HG02571 (cell line): Measurements from ENCODE around the gene SNX6.
A peak's percentile ranks its signal among the peaks of the same experiment; 100 is the strongest.
"Not testable (repeated sequence)": the region's sequence is repeated elsewhere in the genome, so short reads cannot be mapped to it uniquely, and the experiment has no call there.

ENCODE experiments used
- ATAC-seq: cut with Tn5 transposase; IDR thresholded peaks from one replicate; pipeline ENCODE4 v1.9.1; 2021; ENCODE audit warnings: mild to moderate bottlenecking, moderate library complexity; ENCODE audit not compliant: unreplicated experiment

The SNX6 gene

DNA sequence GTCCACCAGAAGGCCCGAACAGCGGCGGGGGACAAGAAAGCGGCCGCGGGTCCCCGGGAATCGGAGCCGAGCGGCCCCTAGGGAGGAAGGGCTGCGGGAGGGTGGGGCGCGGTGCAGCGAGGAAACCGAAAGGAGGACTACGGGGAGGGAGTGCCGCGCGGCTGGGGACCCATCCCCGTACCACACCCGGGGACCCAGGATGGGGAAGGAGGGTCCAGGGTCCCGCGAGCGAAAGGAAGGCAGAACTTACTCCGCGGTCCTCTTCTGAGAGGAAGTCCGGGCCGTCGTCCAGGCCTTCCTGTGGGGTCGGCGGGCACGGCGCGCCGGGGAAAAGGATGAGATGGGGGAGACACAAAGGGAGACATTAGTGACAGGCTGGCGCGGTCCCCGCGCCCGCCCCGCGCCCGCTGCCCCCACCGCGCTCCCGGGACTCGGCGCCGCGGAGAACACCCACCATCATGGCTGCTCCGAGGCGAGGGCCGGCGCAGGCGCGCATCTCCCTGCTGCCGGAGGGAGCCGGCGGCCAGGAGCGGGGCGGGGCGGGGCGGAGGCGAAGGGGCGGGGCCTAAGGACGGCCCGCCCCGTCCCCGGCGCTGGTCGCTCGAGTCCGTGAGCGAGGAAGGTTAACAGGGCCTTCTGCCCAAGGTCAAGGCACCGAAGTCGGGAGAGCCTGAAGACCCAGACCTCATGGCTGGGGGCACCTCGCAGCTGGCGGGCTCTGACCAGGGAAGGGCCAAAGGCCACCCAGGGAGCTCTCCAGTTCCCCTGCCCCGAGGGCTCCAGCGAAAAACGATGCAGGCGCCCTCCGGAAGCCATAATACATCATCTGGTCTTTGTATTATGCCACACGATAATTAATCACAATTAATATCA, at the start of gene SNX6:
TSS of gene SNX6 (minus strand) at position 492 of the 873 bp plus-strand sequence. CDS start at position 460, 32 bp downstream.
- peak; percentile 96 for ATAC-seq

DNA sequence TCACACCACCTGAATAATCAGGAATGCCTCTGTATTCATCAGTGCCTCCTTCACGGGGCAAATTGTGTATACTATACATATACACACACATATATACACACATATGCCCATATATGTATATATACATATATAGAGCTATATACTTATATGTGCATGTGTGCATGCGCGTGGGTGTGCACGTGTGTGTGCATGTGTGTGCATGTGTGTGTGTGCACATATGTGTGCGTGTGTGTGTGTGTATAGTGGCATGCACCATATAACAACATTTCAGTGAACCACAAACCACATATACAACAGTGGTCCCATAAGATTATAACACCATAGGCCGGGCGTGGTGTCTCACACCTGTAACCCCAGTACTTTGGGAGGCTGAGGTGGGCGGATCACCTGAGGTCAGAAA, 48.8 kb upstream of the SNX6 start:
- no peak for ATAC-seq

DNA sequence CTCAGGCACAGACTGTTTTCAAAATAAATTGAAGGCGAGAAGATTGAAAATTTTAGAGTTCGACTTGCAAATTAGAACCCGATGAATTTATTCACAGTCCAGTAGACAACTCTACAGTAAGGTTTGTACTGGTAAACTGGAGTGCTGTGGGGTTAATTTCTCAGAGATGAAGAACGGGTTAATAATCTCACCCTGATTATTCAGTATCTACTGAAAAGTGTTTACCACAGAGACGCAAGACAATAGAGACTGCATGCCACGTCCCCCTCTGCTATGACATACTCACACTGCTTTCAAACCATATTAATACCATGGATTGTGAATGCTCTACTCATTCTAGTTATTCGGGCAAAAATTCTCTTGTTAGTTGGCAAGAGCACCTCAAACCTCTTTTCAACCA, 48.4 kb upstream of the SNX6 start:
- no peak for ATAC-seq

DNA sequence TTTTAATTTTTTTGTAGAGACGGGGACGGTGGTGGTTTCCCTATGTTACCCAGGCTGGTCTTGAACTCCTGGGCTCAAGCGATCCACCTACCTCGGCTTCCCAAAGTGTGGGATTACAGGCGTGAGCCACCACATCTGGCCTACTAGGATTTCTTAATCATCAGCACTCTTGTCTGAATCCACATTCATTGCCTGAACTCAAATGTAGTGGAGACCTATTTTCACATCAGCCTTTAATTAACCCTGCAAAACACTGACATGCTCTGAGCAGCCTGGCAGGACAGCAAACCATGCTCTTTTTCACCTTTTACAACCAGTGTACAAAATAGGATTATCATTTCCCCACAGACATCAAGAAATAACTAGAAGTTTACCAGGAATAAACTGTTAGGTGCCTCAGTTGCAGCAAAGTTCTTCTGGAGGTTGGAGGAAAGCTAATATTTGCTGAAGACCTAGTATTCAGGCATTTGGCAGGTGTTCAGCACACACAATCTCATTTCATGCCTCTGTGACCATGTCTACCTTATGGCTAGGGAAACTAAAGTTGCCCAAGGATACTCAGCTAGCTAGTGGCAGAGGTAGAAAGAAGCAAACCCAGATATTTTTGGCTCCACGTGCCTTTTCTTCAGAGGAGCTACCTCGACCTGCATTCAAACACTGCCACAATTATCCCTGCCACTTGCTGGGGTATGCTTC, 46.7 kb upstream of the SNX6 start:
- no peak for ATAC-seq

DNA sequence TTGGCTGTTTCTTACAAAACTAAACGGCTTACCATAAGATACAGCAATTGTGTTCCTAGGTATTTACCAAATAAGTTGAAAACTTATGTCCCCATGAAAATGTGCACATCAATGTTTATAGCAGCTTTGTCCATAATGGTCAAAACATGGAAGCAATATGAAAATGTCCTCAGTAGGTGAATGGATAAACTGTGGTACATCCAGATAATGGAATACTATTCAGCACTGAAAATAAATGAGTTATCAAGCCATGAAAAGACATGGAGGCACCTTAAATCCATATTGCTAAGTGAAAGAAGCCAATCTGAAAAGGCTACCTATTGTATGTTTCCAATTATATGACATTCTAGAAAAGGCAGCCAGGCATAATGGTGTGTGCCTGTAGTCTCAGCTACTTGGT, 43.8 kb upstream of the SNX6 start:
- no peak for ATAC-seq

DNA sequence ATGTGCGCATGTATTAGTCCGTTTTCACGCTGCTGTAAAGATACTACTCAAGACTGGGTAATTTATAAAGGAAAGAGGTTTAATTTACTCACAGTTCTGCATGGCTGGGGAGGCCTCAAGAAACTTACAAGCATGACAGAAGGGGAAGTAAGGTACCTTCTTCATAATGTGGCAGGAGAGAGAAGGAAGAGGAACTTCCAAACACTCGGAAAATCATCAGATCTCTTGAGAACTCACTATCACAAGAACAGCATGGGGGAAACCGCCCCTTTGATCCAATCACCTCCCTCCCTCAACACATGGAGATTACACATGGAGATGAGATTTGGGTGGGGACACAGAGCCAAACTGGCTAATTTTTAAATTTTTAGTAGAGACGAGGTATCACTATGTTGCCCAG, 41.8 kb upstream of the SNX6 start:
- no peak for ATAC-seq

DNA sequence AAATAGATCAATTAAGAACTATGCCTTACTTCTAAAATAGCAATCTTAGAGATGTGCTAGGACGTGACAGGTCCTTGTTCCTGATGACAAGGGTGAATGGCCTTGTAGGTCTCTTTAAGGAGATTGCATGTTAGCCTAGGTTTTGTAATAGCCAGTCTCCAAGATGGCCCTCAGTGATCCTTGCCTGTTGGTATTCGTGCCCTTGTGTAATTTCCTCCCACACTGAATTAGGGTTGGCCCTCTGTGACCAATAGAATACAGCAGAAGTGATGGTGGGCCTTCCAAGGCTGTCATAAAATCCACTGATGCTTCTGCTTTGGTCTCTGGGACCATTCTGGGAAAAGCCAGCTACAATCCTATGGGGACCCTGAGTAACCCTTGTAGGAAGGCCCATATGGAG, 38.2 kb upstream of the SNX6 start:
- no peak for ATAC-seq

DNA sequence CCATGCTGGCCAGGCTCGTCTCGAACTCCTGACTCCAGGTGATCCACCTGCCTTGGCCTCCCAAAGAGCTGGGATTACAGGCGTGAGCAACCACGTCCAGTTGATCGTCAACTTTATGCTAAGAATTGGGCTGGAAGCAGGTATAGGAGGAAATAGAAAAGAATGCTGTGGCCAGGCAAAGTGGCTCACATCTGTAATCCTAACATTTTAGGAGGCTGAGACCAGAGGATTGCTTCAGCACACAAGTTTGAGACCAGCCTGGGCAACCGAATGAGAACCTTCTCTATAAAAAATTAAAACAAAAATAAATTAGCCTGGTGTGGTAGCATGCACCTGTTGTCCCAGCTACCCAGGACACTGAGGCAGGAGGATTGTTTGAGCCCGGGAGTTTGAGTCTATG, 37.1 kb upstream of the SNX6 start:
- no peak for ATAC-seq

DNA sequence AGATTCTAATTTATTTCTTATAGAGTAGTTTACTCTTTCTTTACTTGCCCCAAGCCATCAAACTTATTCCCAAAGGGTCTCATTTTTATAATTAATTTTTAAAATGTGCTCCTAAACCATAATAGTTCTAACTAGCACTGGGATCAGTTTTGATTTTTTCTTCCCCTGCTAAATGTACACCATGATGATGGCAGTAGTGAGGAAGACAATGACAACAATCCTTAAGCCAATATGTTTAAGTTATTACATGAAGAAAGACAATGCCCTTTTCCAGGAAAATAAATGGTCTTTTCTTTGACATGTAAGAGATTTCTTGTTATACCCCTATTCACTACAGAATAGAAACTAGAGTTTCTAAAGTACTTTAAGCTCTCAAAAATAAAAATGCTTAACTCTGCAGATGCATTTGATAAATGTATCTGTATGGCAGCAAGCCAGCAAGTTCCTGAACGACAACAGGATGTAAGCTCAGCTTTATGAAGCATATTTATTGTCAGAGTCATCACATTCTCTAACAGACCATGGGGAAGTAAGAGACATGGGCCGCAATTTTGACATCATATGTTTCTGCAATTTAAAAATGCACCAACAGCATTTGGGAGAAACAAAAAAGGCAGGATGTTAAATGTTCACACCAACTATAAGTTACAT, 36.0 kb upstream of the SNX6 start:
- no peak for ATAC-seq

DNA sequence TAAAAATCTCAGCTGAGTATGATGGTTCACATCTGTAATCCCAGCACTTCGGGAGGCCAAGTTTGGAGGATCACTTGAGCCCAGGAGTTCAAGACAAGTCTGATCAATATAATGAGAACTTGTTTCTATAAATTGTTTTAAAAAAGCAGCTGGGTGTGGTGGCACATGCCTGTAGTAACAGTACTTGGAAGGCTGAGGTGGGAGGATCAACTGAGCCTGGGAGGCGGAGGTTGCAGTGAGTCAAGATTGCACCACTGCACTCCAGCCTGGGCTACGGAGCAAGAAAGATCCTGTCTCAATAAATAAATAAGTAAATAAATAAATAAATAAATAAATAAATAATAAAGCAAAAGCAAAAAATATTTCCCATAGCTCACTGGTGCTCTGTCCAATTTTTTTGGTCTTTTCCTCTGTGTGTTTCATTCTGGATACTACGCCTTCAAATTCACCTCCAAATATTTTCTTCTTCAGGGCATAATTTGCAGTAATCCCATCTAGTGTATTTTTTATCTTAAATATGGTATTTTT, 32.7 kb upstream of the SNX6 start:
- no peak for ATAC-seq

DNA sequence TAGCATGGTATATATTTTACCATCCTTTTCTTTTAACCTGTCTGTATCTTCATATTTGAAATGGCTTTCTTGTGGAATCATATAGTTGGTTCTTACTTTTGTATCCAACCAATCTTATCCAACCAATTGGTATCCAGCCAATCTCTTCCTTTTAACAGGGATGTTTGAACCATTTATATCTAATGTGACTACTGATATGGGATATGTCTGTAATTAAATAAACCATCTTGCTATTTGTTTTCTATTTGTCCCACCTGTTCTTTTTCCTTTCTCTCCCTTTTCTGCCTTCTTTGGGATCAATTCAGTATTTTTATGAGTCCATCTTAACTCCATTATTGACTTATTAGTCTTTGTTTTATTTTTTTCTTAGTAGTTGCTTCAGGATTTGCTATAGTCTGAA, 30.8 kb upstream of the SNX6 start:
- no peak for ATAC-seq

DNA sequence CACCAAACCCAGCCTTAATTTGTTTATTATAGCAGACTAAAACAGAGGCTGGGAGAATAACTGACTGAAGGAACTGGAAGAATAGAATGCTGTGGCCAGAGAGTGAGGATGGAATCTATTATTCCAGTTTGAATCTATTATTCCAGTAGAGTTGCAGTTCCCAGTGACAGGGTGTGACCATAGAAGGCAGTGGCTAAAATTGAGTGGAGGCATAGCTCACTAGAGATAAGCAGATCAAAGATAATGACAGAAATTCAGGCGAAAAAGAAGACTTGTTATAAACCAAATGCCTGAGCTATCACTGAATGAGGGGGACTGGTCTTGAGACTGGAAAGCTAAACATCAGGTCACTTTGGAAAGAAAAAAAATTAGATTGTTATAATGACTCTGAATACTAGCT, 26.0 kb upstream of the SNX6 start:
- ATAC-seq, result no peak

DNA sequence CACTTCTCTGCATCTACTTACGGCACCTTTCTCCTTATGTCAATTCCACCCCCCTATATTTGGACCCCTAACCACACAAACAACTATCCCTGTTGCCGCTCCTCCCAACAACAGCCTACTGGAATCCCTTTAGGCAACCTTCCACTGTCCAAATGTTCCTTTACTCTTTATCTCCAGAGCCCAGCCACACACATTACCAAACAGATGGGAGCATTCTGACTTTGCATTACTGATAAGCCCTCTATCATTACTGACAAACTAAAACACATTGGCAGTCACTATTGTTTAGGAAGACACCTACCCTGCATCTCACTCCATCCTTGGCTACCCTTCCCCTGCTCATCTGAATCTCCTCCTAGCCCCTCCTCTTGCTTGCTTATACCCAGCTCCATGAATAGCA, 23.1 kb upstream of the SNX6 start:
- not testable (repeated sequence) for ATAC-seq

DNA sequence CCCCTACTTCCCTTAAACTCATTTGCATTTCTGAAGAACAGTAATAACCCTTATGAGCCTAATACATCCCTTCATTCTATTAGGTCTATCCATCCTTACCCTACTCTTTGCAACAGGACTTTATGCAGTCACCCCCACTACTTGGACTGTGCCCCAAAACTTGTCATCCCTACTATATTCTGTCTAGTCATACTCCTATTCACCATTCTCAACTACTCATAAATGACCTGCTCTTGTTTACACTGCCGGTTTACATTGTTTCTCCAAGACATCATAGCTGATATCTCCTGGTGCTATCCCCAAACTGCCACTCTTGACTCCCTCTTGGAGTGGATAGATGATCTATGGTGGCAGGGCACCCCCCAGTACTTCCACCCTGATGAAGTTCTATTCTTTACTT, 22.4 kb upstream of the SNX6 start:
- ATAC-seq, result not testable (repeated sequence)

DNA sequence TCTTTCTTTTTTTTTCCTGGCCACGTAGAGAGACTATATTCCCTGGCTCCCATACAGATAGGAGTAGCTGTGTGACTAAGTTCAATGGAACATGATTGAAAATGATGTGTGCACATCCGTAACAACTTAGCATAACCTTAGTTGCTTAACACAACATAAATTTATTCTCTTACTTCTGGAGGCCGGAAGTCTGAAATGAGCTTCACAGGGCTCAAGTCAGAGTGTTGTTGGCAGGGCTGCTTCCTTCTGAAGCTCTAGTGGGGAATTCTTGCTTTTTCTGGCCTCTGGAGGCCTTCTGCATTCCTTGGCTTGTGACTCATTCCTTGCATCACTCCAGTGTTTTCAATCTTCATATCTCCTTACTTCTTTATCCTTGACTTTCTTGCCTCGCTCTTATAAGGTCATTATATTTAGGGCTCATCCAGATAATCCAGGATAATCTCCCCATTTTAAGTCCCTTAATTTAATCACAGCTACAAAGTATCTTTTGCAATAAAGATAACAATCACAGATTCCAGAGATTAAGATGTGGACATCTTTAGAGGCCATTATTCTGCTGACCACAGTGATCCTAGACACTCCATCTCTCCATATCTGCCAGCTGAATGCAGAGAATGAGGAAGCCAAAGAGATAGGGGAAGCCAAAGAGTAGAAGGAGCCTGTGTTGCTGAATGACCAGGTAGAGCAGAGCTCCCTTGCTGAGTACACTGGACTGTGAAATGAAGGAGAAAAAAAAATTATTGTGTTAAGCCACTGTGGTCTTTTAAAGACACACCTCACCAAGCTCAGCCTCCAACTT, 21.0 kb upstream of the SNX6 start:
- ATAC-seq, result no peak

DNA sequence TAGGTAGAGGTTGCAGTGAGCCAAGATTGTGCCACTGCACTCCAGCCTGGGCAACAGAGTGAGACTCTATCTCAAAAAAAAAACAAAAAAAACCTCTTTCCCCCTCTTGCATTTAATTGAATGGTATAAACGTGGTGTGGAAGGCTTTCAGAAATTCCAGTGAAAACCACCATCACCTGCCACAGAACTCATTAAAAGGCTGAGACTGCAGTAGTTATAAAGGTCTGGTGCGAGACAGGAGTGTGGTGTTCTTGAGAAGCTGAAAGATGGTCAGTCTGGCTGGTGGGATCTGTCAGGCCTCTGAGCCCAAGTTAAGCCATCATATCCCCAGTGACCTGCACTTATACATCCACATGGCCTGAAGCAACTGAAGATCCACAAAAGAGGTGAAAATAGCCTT, 20.1 kb upstream of the SNX6 start:
- ATAC-seq, result not testable (repeated sequence)

DNA sequence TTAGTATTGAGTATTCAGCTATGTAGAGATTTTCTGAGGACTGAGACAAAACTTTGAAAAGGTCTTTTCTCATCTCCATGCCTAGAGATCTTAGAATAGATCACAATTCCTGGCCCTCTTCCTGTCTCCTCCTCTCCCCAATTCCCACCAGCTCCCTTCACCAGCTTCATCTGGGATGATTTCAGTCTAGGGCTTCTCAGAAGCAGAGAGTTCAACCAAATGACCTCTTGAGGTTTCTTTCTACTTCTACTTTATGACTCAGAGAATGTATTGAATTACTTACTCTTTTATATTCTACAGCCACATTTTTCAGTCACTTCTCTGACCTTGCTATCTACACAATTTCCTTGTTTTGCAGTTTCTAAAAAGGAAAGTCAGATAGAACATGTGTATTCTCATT, 19.4 kb upstream of the SNX6 start:
- no peak for ATAC-seq

DNA sequence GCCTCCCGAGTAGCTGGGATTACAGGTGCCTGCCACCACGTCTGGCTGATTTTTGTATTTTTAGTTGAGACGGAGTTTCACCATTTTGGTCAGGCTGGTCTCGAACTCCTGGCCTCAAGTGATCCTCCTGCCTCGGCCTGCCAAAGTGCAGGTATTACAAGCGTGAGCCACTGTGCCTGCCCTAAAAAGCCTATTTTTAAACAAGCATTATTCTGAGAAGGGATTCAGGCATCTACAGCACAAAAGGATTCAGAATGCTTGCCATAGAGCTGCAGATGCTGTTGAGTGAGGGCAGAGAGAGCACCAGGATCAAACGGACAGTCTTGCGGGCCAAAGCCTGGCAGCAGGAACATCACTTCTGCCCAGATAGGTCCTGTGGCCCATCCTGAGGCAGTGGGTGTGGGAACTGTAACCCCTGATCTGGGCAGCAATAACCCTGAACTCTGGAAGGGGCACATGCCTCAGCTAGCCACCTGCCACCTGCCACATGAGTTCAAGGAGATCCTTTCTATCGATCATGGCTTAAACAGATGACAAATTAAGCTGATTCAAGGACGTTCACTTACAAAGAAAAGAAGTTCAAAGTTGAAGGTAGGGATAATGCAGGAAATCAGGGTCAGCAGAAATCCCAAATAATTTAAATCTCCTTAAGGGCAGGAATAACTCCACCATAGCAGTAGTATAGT, 16.8 kb upstream of the SNX6 start:
- ATAC-seq, result no peak

DNA sequence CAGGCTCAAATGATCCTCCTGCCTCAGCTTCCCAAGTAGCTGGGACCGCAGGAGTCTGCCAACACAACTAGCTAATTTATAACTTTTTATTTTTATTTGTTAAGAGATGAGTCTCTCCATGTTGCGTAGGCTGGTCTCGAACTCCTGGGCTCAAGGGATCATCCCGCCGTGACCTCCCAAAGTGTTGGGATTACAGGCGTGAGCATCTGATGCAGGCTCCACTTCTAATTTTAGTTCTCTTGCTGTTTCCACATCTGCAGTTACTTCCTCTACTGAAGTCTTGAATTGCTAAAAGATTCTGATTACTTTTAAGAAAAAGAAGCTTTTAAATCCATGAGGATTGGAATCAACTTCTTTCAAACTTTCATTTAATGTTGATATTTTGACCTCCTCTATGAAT, 13.4 kb upstream of the SNX6 start:
- ATAC-seq, result no peak

DNA sequence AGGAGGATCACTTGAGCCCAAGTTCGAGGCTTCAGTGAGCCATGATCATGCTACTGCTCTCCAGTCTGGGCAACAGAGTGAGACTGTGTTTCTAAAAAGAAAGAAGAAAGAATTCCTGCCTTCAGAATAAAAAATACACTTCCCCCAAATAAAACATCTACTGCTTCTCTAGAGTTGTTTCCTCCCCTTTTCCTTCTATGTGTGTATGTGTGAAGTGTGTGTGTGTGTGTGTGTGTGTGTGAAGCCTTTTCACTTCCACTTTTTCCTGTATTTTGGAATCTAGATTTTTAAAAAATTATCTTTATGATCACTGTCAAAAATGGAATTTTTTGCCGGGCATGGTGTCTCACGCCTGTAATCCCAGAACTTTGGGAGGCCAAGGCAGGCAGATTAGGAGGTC, 12.6 kb upstream of the SNX6 start:
- no peak for ATAC-seq
